Astrocyte (in vitro differentiated cells and primary cell): ENCODE measurements around the gene COPS2.

Experiments used
- CTCF ChIP-seq: IDR thresholded peaks from 2 replicates; pipeline ENCODE4 v1.5.1; 2011; ENCODE audit warnings: low read depth, mild to moderate bottlenecking, inconsistent platforms, low read length, moderate library complexity; ENCODE audit not compliant: insufficient read depth
- EZH2 ChIP-seq: IDR thresholded peaks from 2 replicates; pipeline ENCODE4 v1.6.1; 2012; ENCODE audit warnings: mild to moderate bottlenecking, low read length, inconsistent platforms; ENCODE audit not compliant: insufficient read depth

DNA sequence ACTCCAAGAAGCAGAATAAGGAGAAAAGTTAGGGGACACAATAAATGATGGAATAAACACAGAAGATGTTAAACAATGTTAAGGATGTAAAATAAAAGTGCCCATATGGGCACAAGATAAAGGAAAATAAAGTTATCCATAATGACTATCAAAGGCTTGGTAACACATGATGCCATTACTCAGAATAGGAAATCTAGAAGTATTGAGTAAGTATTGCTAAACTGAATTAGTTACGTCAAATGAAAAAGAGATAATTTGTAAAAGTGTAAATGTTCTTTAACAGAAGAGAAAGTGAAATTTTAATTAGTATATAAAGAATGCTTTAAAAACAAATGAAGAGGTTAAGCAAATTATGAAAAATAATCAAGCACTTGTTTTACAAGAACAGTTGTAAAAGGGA is 6.7 kb downstream of the COPS2 start:
- TF ChIP-seq EZH2 (no peak), CTCF (no peak)
